Inferior parietal cortex (tissue), 1 donor: ENCODE measurements around the gene CAND2.

Experiments
- DNase-seq: peaks from one replicate; pipeline ENCODE4 v3.0.0-alpha.2; 2016; ENCODE audit errors: extremely low spot score

CAND2 gene

DNA sequence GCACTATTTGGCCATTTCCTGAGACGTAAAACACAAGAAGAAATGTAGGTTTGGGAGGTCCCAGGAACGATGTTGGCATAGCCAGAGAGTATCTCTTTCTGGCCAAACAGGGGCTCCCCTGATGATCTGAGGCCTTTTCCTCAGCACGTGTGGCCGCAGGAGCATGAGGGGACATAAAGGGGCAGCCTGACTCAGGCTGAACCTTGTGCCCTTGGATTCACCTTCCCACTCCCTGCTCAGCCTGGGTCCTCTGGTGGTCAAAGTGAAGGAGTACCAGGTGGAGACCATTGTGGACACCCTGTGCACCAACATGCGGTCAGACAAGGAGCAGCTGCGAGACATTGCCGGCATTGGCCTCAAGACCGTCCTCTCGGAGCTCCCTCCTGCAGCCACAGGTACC is 10.6 kb downstream of the CAND2 start:
- DNase-seq = no peak

DNA sequence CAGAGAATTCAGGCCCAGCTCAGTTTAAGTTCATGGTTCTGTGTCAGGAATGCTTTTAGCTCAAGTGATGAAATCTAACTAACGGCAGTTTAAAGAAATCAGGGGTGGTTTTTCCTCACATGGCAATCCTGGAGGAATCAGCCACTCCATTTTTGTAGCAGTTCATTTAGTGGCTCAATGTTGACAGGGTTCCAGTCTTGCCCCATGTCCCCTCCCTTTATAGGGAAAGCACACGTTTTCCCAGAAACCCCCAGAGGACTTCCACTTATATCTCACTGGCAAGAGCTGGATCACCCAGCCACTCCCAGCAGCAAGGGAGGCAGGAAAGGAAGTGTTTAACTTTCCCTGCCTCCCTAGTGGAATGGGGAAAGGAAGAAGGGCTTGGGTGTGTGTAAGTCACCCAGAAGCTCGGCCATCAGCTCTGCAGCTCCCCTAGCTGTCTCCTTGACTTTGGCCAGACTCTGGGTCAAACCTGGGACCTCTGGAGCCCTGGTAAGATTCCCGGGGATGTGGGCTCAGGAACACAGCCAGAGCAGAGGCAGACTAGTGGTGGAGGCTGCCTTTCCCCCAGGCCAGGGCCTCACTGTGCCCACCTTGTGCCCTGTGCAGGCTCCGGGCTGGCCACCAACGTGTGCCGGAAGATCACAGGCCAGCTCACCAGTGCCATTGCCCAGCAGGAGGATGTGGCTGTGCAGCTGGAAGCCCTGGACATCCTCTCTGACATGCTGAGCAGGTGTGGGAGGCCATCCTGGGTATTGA is 11.3 kb downstream of the CAND2 start:
- DNase-seq = no peak

DNA sequence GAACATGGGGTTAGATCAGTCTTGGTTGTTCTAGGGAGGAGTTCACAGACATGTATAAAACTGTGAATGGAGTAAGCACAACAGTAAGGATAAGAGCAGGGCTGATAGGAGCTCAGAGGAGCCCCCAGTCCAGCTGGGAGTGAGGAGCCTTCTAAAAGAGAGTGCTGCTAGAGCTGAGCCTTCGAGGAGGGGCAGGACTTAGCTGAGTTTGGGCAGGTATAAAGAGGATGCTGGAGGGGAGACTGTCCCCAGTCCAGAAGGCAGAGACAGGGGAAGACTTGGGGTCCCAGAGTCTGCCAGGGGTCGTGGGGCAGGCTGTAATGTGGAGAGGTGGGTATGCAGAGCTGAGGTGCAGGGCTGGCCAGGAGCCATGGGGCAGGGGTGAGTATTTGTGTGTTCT is 12.1 kb downstream of the CAND2 start:
- DNase-seq = no peak

DNA sequence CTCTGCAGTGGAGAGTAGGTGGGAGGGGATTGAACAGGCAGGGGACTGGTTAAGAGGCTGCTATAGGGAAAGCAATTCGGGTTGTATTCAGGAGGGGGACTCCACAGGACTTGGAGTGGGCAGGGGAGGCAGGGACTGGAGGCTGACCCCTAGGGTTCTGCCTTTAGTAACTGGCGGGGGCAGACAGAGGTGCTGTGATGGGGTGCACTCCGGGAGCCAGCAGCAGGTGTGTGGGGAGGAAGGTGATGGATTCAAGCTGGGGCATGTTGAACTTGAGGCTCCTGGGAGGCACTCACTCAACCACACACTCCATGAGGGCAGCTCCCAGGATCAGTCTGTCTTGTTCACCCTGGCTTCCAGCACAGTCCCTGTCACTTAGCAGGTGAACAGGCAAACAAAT is 12.5 kb downstream of the CAND2 start:
- DNase-seq = no peak

DNA sequence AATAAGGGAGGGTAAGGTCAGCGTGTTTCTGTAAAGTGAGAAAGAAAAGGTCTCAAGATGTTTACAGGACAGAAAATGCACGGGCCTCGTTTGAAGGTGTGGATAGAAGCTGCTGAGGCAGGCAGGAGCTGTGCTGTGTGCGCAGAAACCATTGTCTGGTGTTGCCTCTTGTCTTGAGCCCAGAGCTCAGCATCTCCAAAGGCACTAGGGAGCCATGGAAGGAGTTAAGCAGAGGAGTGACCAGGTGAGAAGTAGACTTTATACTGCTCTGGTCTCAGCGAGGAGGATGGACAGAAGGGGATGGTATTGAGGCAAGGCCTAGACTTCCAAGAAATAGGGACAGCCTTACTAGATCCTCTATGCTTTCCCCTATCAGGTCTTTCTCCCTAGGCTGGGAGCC is 13.0 kb downstream of the CAND2 start:
- DNase-seq = no peak

DNA sequence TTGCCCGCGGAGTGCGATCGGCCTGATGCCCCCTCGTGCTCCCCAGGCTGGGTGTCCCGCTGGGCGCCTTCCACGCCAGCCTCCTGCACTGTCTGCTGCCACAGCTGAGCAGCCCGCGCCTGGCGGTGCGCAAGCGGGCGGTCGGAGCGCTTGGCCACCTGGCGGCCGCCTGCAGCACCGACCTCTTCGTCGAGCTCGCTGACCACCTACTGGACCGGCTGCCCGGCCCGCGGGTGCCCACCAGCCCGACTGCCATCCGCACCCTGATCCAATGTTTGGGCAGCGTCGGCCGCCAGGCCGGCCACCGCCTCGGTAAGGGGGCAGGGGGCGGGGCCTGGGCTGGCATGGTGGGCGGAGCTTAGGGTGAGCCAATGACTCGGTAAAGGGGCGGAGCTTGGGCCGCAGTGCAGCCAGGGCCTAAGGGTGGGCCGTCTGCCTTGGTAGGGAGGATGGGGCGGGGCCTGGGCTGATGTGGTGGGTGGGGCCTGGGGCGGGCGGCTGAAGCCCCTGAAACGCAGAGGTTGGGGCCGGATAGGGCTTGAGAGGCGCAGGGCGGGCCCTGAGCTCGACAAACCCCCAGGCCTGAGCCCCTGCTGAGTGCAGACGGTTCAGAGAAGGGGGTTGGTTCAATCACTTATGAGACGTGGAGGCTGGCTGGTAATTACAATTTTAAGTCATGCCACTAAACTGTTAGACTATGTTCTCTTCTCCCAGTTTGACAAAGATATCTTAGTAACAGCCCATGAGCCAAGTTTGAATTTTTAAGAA is 13.7 kb downstream of the CAND2 start:
- peak; percentile 89 for DNase-seq

DNA sequence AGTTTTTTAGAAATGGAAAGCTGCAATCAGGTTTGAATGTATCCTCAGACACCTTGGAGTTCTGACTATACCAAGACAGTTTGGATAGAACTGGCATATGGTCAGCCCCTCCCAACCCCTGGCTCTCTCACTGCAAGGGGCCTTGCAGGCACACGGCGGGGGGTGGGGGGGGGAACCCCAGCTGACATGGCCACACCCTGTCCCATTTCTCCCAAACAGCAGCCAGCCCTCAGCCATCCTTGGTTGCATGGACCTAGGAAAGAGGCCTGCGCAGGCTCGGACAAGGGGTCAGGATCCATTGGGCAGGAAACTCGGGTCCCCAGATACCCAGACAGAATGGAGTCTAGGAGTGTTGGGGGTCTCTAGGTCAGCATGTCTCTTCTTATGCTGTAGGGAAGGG is 14.5 kb downstream of the CAND2 start:
- no peak for DNase-seq

DNA sequence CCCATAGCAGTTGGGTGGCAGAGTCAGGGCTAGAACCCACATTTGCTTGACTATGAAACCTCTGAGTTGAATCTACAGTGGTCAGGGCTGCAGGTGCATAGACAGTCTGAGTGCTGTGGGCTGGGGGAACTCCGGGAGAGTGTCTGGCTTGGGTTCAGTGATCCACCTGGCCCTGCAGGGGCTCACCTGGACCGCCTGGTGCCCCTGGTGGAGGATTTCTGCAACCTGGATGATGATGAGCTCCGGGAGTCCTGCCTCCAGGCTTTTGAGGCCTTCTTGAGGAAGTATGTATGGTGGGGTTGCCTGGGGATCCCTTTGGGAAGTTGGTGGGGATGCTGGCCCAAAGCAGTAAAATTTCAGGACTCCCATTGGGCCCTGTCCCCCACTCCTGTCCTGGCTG is 16.3 kb downstream of the CAND2 start:
- DNase-seq = no peak

DNA sequence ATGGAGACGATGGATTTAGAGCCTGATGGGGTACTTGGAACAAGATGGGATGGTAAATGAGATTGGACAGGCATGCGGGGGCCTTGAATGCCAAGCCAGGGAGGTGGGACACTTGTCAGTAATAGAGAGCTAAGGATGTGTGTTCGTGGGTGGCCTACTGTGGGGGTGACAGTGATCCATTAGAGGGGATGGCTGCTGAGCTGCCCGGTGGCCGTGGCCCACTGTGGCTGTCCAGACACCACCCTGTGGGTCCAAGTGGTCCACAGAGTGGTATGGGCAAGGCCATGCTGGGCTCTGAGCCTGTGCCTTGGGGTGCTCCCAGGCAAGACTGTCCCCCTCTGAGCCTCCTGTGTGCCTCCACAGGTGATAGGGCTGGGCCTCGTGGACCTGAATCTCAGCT is 17.5 kb downstream of the CAND2 start:
- no peak for DNase-seq

DNA sequence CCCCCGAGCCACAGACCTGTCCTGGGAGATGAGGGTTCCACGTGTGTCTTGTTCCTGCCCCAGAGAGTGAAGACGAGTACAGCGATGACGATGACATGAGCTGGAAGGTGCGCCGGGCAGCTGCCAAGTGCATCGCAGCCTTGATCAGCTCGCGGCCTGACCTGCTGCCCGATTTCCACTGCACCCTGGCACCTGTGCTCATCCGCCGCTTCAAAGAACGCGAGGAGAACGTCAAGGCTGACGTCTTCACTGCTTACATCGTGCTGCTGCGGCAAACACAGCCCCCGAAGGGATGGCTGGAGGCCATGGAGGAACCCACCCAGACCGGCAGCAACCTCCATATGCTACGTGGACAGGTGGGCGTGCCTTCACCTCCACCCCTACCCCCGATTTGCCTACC is 18.6 kb downstream of the CAND2 start:
- DNase-seq = no peak

DNA sequence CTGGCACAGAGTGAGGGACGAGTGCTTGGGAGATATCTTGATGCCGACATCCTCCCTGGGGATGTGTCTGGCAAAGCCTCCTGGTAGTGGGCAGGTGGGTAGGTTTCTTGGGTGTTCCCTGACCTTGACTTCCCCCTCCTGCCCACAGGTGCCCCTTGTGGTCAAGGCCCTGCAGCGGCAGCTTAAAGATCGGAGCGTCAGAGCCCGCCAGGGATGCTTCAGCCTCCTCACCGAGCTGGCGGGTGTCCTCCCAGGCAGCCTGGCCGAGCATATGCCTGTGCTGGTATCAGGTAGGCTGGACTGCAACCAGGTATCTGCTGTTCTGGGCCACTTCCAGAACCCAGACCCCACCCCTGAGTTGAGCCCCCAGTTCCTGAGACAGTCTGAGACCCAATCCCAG is 19.2 kb downstream of the CAND2 start:
- DNase-seq = no peak

DNA sequence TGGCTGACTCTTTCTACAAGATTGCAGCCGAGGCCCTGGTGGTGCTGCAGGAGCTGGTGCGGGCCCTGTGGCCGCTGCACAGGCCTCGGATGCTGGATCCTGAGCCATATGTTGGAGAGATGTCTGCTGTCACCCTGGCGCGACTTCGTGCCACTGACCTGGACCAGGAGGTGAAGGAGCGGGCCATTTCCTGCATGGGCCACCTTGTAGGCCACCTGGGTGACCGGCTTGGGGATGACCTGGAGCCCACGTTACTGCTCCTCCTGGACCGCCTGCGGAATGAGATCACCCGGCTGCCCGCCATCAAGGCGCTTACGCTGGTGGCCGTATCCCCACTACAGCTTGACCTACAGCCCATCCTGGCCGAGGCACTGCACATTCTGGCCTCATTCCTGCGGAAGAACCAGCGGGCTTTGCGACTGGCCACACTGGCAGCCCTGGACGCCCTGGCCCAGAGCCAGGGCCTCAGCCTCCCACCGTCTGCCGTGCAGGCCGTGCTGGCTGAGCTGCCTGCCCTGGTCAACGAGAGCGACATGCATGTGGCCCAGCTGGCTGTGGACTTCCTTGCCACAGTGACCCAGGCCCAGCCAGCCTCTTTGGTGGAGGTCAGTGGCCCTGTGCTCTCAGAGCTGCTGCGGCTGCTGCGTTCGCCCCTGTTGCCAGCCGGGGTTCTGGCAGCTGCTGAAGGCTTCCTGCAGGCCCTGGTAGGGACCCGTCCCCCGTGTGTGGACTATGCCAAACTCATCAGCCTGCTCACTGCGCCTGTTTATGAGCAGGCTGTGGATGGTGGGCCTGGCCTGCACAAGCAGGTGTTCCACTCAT is 20.3 kb downstream of the CAND2 start:
- no peak for DNase-seq

DNA sequence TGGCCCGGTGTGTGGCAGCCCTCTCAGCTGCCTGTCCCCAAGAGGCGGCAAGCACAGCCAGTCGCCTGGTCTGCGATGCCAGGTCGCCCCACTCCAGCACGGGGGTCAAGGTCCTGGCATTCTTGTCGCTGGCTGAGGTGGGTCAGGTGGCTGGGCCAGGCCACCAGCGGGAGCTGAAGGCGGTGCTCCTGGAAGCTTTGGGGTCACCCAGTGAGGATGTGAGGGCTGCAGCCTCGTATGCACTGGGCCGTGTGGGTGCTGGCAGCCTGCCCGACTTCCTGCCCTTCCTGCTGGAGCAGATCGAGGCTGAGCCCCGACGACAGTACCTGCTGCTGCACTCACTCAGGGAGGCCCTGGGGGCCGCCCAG is 20.8 kb downstream of the CAND2 start:
- no peak for DNase-seq

DNA sequence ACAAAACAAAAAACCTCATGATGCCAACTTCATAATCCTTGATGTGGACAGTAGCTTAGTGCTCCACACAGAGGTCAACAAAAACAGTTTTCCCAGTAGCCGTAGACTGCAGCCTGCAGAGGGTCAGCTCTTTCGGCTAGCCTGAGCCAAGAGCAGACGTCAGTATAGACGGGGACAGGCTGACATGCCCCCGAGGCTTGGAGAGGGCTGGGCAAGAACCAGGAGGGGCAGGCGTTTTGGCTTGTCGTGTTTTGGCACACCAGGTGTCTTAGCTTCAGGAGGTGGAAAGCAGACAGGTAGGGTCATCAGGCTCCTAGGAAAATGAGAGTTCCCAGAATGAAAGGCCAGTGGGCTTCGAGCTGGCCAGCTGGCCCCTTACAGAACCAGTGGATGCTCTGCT is 21.8 kb downstream of the CAND2 start:
- no peak for DNase-seq

DNA sequence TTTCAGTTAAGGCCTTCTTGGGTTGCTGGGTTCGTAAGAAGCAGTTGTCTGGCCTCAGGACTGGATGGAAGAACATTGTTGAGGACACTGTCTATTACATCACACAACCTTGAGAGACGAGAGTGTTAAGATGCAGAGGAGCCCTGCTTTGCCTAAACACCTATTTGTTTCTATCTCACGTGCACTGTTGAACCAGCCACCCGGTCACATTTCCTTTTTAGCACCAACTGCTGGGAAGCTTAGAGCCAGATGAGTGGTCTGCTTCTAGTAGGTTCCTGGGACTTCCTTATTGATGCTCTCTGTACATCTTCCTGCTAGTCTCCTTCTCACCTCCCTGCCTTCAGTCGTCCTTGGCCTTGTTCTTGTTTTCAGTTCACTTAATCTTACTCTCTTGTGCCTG is 22.3 kb downstream of the CAND2 start:
- no peak for DNase-seq

DNA sequence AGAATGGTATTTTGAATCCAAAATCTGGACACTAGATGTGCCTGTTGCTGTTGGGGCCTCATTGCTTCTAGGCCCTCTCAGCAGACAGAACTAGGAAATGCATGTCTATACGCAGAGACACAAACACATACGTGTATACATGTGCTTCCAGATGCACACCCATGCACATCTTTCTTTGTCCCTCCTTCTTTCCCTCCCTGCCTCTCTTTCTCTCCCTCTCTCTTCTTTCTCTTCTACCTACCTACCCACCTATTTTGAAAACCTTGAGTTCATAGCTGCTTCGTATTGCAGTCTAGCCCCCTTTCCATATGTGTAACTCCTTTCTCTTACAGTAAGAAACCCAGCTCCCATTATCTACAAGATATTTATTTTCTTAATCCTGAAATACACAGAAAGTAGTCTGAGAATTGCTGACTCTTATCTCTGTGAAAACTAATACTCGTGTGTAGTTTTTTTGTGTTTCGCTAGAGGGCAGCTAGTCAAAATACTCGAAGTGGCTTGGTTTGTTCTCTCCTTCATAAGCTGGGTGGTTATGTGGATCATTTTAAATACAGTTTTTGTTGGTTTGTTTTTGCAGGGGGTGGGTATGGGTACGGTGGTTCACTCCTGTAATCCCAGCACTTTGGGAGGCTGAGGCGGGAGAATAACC is 26.4 kb downstream of the CAND2 start:
- DNase-seq = no peak

DNA sequence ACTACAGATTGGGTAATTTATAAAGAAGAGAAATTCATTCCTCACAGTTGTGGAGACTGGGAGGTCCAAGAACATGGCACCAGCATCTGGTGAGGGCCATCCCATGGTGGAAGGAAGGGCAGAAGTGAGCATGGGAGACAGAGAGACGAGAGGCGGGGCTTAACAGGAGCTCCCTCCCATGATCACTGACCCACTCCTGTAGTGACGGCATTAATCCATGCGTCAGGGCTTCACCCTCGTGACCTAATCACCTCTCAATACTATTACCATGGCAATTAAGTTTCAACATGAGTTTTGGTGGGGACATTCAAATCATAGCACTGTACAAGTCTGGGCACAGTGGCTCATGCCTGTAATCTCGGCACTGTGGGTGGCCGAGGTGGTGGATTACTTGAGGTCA is 27.8 kb downstream of the CAND2 start:
- DNase-seq = no peak

DNA sequence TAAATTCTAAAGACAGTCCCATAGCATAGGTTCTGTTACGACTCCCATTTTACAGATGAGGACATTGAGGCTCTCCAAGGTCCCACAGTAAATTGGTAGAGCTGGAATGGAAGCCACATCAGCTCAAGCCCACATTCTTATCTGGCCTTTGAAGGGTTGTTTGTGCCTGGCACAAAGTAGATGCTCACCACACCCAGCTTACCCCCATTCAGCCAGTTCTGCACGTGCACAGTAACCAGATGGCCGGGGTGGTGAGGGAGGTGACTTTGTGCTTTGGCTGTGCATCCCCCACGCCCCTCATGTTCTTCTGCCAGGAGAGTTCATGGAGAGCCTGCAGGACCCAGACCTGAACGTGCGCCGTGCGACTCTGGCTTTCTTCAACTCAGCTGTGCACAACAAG is 28.7 kb downstream of the CAND2 start:
- DNase-seq = no peak

DNA sequence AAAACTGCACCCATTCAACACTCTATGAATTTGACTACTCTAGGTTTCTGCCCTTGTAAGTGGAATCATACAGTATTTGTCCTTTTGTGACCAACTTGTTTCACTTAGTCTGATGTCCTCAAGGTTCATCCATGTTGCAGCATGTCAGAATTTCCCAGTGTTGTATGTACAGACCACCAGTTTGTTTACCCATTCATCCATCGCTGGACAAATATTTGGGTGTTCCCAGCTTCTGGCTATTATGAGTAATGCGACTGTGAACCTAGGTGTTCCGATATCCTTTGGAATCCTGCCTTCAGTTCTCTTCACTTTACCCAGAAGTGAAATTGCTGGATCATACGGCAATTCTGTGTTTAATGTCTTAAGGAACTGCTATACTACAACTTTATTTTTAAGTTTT is 32.3 kb downstream of the CAND2 start:
- DNase-seq = no peak

DNA sequence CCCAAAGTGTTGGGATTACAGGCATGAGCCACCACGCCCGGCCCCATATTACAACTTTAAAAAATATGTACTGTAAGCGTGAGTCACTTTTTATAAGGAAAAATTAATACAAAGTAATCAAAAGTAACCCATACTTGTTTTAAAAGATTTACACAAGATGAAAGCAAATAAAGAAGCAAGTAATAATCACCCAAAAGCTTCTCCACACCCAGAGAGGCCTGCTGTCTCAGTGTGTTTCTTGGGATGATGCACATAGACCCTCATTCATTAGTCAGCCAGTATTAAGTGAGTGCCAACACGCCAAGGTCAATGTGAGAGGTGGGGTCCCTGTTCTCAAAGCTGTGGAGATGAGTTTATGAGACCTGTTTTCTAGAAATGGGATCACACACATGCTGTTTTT is 32.9 kb downstream of the CAND2 start:
- no peak for DNase-seq

DNA sequence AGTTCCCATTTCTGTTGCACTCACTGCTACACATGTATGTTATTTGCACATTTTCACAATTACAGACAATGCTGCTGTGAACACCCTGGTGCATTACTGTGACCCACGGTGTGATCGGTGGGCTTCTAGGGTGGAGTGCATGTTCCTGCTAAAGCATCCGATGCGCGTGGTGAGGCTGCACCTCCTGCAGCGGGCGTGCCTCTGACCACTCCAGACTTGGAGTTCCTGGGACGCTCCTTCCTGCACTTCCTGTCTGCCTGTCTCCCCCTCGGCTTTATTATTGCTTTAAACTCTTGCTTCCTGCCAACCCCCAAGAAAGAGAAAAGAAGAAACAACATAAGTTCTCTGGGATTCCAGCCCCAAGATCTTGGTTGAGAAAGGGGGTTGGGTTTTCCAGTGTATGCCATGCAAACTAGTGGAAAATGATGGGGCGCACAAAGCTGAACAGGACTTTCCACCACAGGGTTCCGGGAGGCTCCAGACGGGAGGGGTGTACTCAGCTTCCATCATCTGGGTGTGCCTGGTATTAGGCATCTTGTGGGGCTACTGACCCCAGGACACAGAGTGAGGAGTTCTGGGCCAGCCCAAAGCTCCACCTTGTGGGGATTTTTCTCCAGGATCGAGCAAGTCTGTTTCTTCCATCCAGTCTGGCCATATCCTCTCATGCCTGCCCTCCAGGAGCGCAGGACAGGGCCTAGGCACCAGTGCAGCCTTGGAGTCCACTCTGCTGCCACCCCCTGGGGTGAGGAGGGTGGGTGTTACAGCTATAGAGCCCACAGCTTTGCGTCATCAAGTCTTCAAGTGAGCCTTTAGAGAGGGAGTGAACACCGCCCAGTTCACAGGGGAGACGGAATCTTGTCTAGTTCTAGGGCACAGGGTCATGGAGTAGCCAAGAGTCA is 33.7 kb downstream of the CAND2 start:
- DNase-seq = no peak
